ENCODE data around the gene RABGGTA. TPM values are rescaled to one million over a fixed set of nuclear protein-coding genes. Genes with fewer than 3 reads are reported as not detected.
A peak's percentile ranks its signal among the peaks of the same experiment; 100 is the strongest.

Gene RABGGTA
- total and polyA plus RNA-seq, 8 donors, result 20.2 to 53.3 (median 26.3) TPM

DNA sequence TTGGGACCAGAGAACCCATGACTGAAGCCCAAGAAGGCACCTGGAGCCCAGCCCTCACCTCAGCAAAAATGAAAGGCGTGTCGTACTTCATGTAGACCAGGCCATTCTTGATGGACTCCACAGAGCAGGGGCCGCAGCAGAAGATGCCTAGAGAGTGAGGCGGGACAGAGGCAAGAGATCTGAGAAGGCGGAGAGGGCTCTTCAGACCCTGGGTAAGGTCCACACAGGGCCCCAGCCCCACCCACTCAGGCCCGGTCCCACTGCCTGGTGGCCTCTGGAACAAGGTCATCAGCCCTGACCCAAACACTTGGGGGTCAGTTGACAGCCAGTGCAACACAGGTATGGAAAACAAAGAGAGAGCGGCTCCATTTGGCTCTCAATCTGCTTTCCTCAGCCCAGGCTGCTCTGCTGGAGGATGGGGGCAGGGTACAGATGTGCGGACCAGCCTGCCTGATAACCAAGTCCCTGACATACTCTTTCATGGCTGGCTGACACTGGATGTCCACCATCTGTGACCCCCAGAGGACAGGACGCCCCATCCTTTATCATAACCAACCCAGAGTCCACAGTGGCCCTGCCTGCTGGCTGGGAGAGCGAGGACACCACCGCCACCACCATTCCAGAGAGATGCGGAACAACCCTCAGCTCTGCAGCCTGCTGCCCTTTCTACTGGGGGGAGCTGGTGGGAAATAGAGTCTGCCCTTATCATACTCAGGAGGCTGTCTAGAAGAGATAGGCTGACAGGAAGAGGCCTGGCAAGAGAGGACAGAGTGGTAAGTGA is 15.3 kb downstream of the RABGGTA start:
- peak in 1 of 4 donors; percentile 22 for DNase-seq
- no peaks in the 10 kb centered on the region for H3K27me3 ChIP-seq
- peaks cover 0 to 25% of the 10 kb centered on the region in 2 donors for H3K36me3 ChIP-seq
- TF ChIP-seq, protein P1, sequence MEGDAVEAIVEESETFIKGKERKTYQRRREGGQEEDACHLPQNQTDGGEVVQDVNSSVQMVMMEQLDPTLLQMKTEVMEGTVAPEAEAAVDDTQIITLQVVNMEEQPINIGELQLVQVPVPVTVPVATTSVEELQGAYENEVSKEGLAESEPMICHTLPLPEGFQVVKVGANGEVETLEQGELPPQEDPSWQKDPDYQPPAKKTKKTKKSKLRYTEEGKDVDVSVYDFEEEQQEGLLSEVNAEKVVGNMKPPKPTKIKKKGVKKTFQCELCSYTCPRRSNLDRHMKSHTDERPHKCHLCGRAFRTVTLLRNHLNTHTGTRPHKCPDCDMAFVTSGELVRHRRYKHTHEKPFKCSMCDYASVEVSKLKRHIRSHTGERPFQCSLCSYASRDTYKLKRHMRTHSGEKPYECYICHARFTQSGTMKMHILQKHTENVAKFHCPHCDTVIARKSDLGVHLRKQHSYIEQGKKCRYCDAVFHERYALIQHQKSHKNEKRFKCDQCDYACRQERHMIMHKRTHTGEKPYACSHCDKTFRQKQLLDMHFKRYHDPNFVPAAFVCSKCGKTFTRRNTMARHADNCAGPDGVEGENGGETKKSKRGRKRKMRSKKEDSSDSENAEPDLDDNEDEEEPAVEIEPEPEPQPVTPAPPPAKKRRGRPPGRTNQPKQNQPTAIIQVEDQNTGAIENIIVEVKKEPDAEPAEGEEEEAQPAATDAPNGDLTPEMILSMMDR (IDR thresholded peaks at IDR 0.05), result no peak
- H3K9me3 ChIP-seq, result no peaks in the 10 kb centered on the region
- intact Hi-C loops (cut with DNase I), result no loop called here
- H3K27ac ChIP-seq, result no peak overlapping the region
- peaks cover 0 to 5% of the 10 kb centered on the region in 2 donors for H3K4me1 ChIP-seq
- no peak overlapping the region for H3K4me3 ChIP-seq
- no peak for ATAC-seq

DNA sequence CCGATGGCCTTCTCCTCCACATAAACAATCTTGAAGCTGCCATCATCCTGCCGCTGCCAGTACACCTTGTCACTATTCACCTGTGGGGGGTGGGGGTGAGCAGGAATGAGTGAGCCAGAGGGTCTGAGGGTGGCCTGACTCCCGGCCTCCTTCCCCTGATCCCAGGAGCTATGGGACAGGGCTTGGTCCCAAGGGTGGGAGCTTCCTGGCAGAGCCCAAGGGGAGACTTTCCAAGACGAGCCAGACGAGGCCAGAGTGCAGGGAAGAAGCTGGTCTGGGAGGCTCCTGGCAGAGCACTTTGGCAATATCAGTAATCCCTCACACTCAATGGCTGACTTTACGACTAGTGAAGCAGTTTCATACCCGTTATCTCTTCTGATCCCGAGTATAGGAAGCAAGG is 16.0 kb downstream of the RABGGTA start:
- intact Hi-C loops (cut with DNase I), result no loop called here
- DNase-seq, result no peak

DNA sequence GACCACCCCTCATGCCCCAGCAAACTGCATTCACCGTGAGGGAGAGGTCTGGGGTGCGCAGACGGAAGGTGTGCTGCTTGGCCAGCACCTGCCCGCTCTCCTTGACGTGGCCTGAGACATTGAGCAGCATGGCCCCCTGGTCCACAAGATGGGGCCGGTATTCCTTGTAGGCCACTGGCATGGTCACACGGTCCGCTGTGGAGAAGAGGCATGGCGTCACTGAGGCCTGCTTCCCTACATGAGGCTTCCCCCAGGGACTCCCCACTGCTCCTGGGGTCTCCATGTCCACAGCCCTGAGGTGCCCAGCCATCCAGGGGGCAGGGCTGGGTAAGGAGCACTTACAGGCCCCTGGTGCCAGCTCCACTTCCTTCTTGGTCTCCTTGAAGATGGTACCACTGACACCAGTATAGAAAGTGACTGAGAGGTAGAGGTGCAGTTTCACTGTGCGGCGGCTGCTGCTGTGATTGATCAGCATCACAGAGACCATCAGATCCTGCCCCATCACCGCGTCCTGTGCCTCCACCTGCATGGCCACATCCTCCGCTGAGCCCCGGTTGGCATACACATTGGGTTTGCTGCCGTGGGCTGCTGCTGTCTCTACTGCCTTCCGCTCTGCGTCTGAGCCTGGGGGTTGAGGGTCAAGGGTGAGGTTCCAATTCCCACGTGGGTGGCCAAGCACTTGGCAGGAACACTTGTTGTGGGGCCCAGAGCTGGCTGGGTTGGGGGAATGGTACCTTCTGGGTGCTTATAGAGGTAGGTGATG is 16.6 kb downstream of the RABGGTA start:
- H3K27ac ChIP-seq, result no peak overlapping the region
- H3K27me3 ChIP-seq, result no peaks in the 10 kb centered on the region
- H3K4me1 ChIP-seq, result peaks cover 0 to 9% of the 10 kb centered on the region in 2 donors
- peaks cover 0 to 25% of the 10 kb centered on the region in 2 donors for H3K36me3 ChIP-seq
- ATAC-seq (no peak), DNase-seq (peak in 2 of 4 donors; percentile 29 to 47)
- H3K9me3 ChIP-seq, result no peaks in the 10 kb centered on the region
- TF ChIP-seq, protein P1 (IDR thresholded peaks at IDR 0.05), result no peak
- intact Hi-C loops (cut with DNase I), result no loop called here
- H3K4me3 ChIP-seq, result no peak overlapping the region

More for the DNA sequence above, 16.0 kb downstream of the RABGGTA start:
- ATAC-seq, result no peak
- peaks cover 0 to 9% of the 10 kb centered on the region in 2 donors for H3K4me1 ChIP-seq
- no peak overlapping the region for H3K4me3 ChIP-seq
- H3K9me3 ChIP-seq, result no peaks in the 10 kb centered on the region
- H3K36me3 ChIP-seq, result peaks cover 0 to 25% of the 10 kb centered on the region in 2 donors
- H3K27me3 ChIP-seq, result no peaks in the 10 kb centered on the region
- TF ChIP-seq, protein P1 (IDR thresholded peaks at IDR 0.05), result no peak
- no peak overlapping the region for H3K27ac ChIP-seq

DNA sequence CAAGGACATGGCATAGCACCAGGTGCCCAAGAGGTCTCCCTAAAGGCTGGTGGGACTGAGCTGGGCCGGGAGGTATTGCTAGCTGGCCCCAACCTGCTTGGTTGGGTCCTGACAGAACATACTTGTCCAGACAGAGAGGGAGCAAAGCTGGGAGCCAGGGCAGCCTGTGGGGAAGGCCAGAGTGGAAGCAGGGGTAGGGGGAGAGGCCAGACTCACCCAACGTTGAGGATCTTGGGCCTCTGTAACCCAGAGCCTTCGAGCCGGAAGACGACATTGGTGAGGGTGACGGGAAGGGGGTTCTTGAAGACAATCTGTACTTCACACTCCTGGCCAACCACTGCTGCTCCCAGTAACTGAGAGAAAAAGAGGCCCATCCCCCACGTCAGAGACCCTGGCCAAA is 17.5 kb downstream of the RABGGTA start:
- Histone ChIP-seq H3K4me3 (no peak overlapping the region), H3K9me3 (no peaks in the 10 kb centered on the region), H3K4me1 (peaks cover 0 to 9% of the 10 kb centered on the region in 2 donors), H3K36me3 (peaks cover 0 to 28% of the 10 kb centered on the region in 2 donors), H3K27ac (no peak overlapping the region), H3K27me3 (no peaks in the 10 kb centered on the region)
- no peak for ATAC-seq
- DNase-seq, result peak in 1 of 4 donors; percentile 21
- intact Hi-C loops (cut with DNase I), result no loop called here
- TF ChIP-seq, protein P1 (IDR thresholded peaks at IDR 0.05), result no peak
